Left renal pelvis (tissue), 4 donors: ENCODE measurements around the gene FAR2. TPM values are rescaled to one million over a fixed set of nuclear protein-coding genes. Genes with fewer than 3 reads are reported as not detected.
"Not testable (repeated sequence)": the region's sequence is repeated elsewhere in the genome, so short reads cannot be mapped to it uniquely, and the experiment has no call there.

Experiments
- DNase-seq, 4 donors: peaks; one replicate each; pipeline ENCODE4 v3.0.0-alpha.2; 2013; ENCODE audit warnings: low read depth in 4 of 4, low spot score in 3 of 4
- polyA plus RNA-seq, 4 donors: library from polyadenylated mRNA; unstranded; fragments of 120-200 nt; gene quantifications; one replicate each; pipeline ENCODE4 v1.2.1, GENCODE V29; 2013; ENCODE audit not compliant: insufficient read length in 4 of 4

FAR2 gene
- polyA plus RNA-seq, 4 donors = 14.4 to 45.8 (median 44.6) TPM

GRCh38 chr12:29273178-29273843, 124.2 kb downstream of the FAR2 start:
- no peak for DNase-seq

- no peak for DNase-seq
These were observed 126.8 kb downstream of the FAR2 start for GRCh38 chr12:29275834-29276233.

- DNase-seq = no peak
These were observed 128.2 kb downstream of the FAR2 start for GRCh38 chr12:29277231-29277630.

- no peak for DNase-seq
These were observed 129.8 kb downstream of the FAR2 start for GRCh38 chr12:29278673-29279420.

GRCh38 chr12:29281371-29282005, 132.4 kb downstream of the FAR2 start:
- DNase-seq = no peak

GRCh38 chr12:29282031-29282816, 133.1 kb downstream of the FAR2 start:
- DNase-seq = no peak

- DNase-seq = no peak
These were observed 135.1 kb downstream of the FAR2 start for GRCh38 chr12:29283969-29284700.

- no peak for DNase-seq
These were observed 137.2 kb downstream of the FAR2 start for GRCh38 chr12:29286081-29286790.

- DNase-seq = no peak
These were observed 138.5 kb downstream of the FAR2 start for GRCh38 chr12:29287622-29288021.

- no peak for DNase-seq
These were observed 139.0 kb downstream of the FAR2 start for GRCh38 chr12:29288031-29288430.

- DNase-seq = not testable (repeated sequence)
These were observed 141.4 kb downstream of the FAR2 start for GRCh38 chr12:29290475-29290874.

- DNase-seq = peak in 1 of 4 donors; percentile 21
These were observed 142.1 kb downstream of the FAR2 start for GRCh38 chr12:29291226-29291625.

GRCh38 chr12:29299633-29300032, 150.6 kb downstream of the FAR2 start:
- DNase-seq = no peak

GRCh38 chr12:29301114-29301513, 152.0 kb downstream of the FAR2 start:
- DNase-seq = no peak

GRCh38 chr12:29304388-29304787, 155.3 kb downstream of the FAR2 start:
- no peak for DNase-seq

GRCh38 chr12:29306266-29306665, 157.2 kb downstream of the FAR2 start:
- no peak for DNase-seq

GRCh38 chr12:29306682-29307081, 157.6 kb downstream of the FAR2 start:
- no peak for DNase-seq

GRCh38 chr12:29309320-29309902, 160.3 kb downstream of the FAR2 start:
- no peak for DNase-seq

- DNase-seq = no peak
These were observed 161.8 kb downstream of the FAR2 start for GRCh38 chr12:29310899-29311298.
